AG08396 (cell line): ENCODE data around the gene SPINK4.

Experiments used
- DNase-seq: peaks from one replicate; pipeline ENCODE4 v3.0.0; 2012; ENCODE audit warnings: low spot score, mixed read lengths

The SPINK4 gene

GRCh38 chr9:33239921-33240320 lies at the start of gene SPINK4:
Gene SPINK4 (plus strand): TSS chr9:33240167. CDS start chr9:33240209, 42 bp downstream.
- DNase-seq, result no peak

GRCh38 chr9:33192493-33193255 lies 47.3 kb upstream of the SPINK4 start:
- DNase-seq, result no peak

GRCh38 chr9:33193818-33194217 lies 46.1 kb upstream of the SPINK4 start:
- no peak for DNase-seq

- DNase-seq, result no peak
Observed at GRCh38 chr9:33196736-33197135, 43.2 kb upstream of the SPINK4 start.

- DNase-seq, result no peak
Observed at GRCh38 chr9:33197279-33198152, 42.5 kb upstream of the SPINK4 start.

GRCh38 chr9:33198165-33198564 lies 41.8 kb upstream of the SPINK4 start:
- DNase-seq, result peak; percentile 39

- no peak for DNase-seq
Observed at GRCh38 chr9:33202018-33202417, 37.9 kb upstream of the SPINK4 start.

GRCh38 chr9:33202552-33203201 lies 37.3 kb upstream of the SPINK4 start:
- DNase-seq, result no peak

- no peak for DNase-seq
Observed at GRCh38 chr9:33209394-33209793, 30.6 kb upstream of the SPINK4 start.

- DNase-seq, result no peak
Observed at GRCh38 chr9:33210006-33210715, 29.8 kb upstream of the SPINK4 start.

- no peak for DNase-seq
Observed at GRCh38 chr9:33211695-33212393, 28.1 kb upstream of the SPINK4 start.

GRCh38 chr9:33220681-33221567 lies 19.0 kb upstream of the SPINK4 start:
- DNase-seq, result no peak

- no peak for DNase-seq
Observed at GRCh38 chr9:33221568-33221884, 18.4 kb upstream of the SPINK4 start.

GRCh38 chr9:33222031-33222430 lies 17.9 kb upstream of the SPINK4 start:
- no peak for DNase-seq

- DNase-seq, result no peak
Observed at GRCh38 chr9:33223696-33224095, 16.3 kb upstream of the SPINK4 start.

GRCh38 chr9:33225319-33226147 lies 14.4 kb upstream of the SPINK4 start:
- no peak for DNase-seq

GRCh38 chr9:33227008-33227398 lies 13.0 kb upstream of the SPINK4 start:
- DNase-seq, result no peak

GRCh38 chr9:33227741-33228140 lies 12.2 kb upstream of the SPINK4 start:
- DNase-seq, result no peak

GRCh38 chr9:33228606-33229005 lies 11.4 kb upstream of the SPINK4 start:
- DNase-seq, result no peak
